Osteoblast (primary cell): ENCODE data around the gene ZEB2. TPM values are rescaled to one million over a fixed set of nuclear protein-coding genes. Genes with fewer than 3 reads are reported as not detected.

ENCODE experiments used
- DNase-seq: peaks from one replicate; pipeline ENCODE4 v3.0.0; 2011; ENCODE audit warnings: low spot score, mixed read lengths; ENCODE audit not compliant: insufficient read length; ENCODE audit errors: missing footprints
- H2AFZ ChIP-seq: 2 replicates; pipeline ENCODE4 v1.6.0; 2011; ENCODE audit warnings: mild to moderate bottlenecking, low read length
- H3K27ac ChIP-seq: 2 replicates; pipeline ENCODE4 v1.5.1; 2011; ENCODE audit warnings: mild to moderate bottlenecking, low read depth, low read length, moderate library complexity
- H3K27me3 ChIP-seq: 2 replicates; pipeline ENCODE4 v1.6.0; 2012; ENCODE audit warnings: mild to moderate bottlenecking, control low read depth, inconsistent platforms, low read length, moderate library complexity; ENCODE audit not compliant: insufficient read depth
- H3K36me3 ChIP-seq: 2 replicates; pipeline ENCODE4 v1.5.1; 2011; ENCODE audit warnings: mild to moderate bottlenecking, low read length, control low read depth, moderate library complexity; ENCODE audit not compliant: insufficient read depth
- H3K4me1 ChIP-seq: 2 replicates; pipeline ENCODE4 v1.5.1; 2011; ENCODE audit warnings: mild to moderate bottlenecking, low read length, control low read depth, moderate library complexity; ENCODE audit not compliant: insufficient read depth
- H3K4me2 ChIP-seq: 2 replicates; pipeline ENCODE4 v1.6.0; 2011; ENCODE audit warnings: mild to moderate bottlenecking, low read length; ENCODE audit not compliant: insufficient read depth
- H3K4me3 ChIP-seq: fragments of 200-600 bp; sonication (generic); 3 replicates; pipeline ENCODE4 v1.5.1; 2012; ENCODE audit warnings: mild to moderate bottlenecking, low read length, inconsistent platforms; ENCODE audit not compliant: insufficient read depth
- H3K79me2 ChIP-seq: 2 replicates; pipeline ENCODE4 v1.6.0; 2012; ENCODE audit warnings: mild to moderate bottlenecking, low read length, control low read depth, inconsistent platforms; ENCODE audit not compliant: insufficient read depth
- H3K9me3 ChIP-seq: 2 replicates; pipeline ENCODE4 v1.5.1; 2011; ENCODE audit warnings: low read depth, low read length, control low read depth
- H4K20me1 ChIP-seq: 2 replicates; pipeline ENCODE4 v1.6.0; 2012; ENCODE audit warnings: mild to moderate bottlenecking, low read length, control low read depth; ENCODE audit not compliant: insufficient read depth
- CTCF ChIP-seq: IDR thresholded peaks from 2 replicates; pipeline ENCODE4 v1.5.1; 2011; ENCODE audit warnings: mild to moderate bottlenecking, low read depth, low read length, moderate library complexity; ENCODE audit errors: extremely low read depth
- total RNA-seq: library from RNA; depleted of rRNA; stranded (reverse); fragments of >200 nt; gene quantifications from 2 replicates; pipeline ENCODE4 v1.2.3, GENCODE V29; 2012

ZEB2 gene
- total RNA-seq, 1 donor, result 119 TPM

DNA sequence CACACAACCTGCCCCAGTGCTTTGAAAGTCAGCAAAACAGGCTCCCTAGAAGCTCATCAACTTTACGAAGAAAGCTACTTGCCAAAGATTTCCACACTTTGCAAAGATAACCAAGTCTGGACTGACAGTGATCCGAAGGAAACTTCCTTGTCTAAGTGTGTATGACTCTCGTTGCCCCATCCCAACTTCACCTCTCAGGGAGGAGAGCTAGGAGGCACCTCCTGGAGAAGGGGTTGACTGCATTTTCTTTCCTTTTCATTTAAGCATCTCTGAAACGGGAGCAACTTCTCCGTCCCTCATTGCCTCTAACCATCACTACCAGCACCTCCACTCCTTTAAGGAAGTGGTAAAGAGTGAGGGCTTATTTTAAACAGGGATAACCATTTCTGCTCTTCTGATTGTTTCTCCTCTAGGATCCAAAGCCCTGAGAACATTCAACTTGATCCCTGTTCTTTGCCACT lies 7.0 kb downstream of the ZEB2 start:
- no peaks in the 10 kb centered on the region for H3K9me3 ChIP-seq
- no peak for TF ChIP-seq CTCF
- peak overlapping the region; percentile 83 for H3K4me2 ChIP-seq
- no peak for DNase-seq
- peaks cover 98% of the 10 kb centered on the region for H3K79me2 ChIP-seq
- H3K36me3 ChIP-seq, result no peaks in the 10 kb centered on the region
- H4K20me1 ChIP-seq, result no peaks in the 10 kb centered on the region
- peak overlapping the region; percentile 95 for H3K4me3 ChIP-seq
- H2AFZ ChIP-seq, result no peak overlapping the region
- peak overlapping the region; percentile 93 for H3K27ac ChIP-seq
- no peaks in the 10 kb centered on the region for H3K27me3 ChIP-seq
- H3K4me1 ChIP-seq, result peaks cover 72% of the 10 kb centered on the region

DNA sequence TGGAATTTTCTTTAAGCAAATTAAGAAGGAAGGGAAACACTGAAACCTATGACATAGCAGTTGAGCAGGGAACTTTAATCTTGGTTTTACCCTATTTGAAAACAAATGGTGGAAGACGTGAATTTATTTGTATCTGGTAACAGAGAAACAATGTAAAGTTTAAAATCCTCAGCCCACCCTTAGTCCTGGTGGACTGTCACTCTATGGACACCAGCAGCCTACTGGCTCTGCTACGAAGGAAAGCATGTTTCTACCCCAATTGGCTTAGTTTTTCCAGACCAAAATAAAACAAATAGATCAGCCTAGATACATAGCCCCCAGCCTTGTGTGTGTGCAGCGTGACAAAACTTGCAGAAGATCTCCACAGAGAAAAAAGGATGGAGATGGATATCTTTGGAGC lies 7.4 kb downstream of the ZEB2 start:
- DNase-seq, result no peak
- peaks cover 98% of the 10 kb centered on the region for H3K79me2 ChIP-seq

GRCh38 chr2:144511937-144512336 lies 8.0 kb downstream of the ZEB2 start:
- H2AFZ ChIP-seq, result no peak overlapping the region
- H3K4me3 ChIP-seq, result peak overlapping the region; percentile 95
- H4K20me1 ChIP-seq, result no peaks in the 10 kb centered on the region
- DNase-seq, result no peak
- TF ChIP-seq CTCF, result peak; percentile 24
- peak overlapping the region; percentile 83 for H3K4me2 ChIP-seq
- H3K4me1 ChIP-seq, result peaks cover 82% of the 10 kb centered on the region
- H3K79me2 ChIP-seq, result peaks cover 99% of the 10 kb centered on the region
- no peaks in the 10 kb centered on the region for H3K36me3 ChIP-seq
- H3K27ac ChIP-seq, result peak overlapping the region; percentile 93
- no peaks in the 10 kb centered on the region for H3K27me3 ChIP-seq
- no peaks in the 10 kb centered on the region for H3K9me3 ChIP-seq

More for the DNA sequence above, 7.4 kb downstream of the ZEB2 start:
- Histone ChIP-seq H3K9me3 (no peaks in the 10 kb centered on the region), H4K20me1 (no peaks in the 10 kb centered on the region), H2AFZ (no peak overlapping the region), H3K36me3 (no peaks in the 10 kb centered on the region), H3K4me1 (peaks cover 77% of the 10 kb centered on the region), H3K4me3 (peak overlapping the region; percentile 95), H3K27me3 (no peaks in the 10 kb centered on the region), H3K4me2 (peak overlapping the region; percentile 83), H3K27ac (peak overlapping the region; percentile 93)
- no peak for TF ChIP-seq CTCF

GRCh38 chr2:144511226-144511810 lies 8.6 kb downstream of the ZEB2 start:
- Histone ChIP-seq H3K4me2 (peak overlapping the region; percentile 83), H3K79me2 (peaks cover 99% of the 10 kb centered on the region), H3K27ac (peak overlapping the region; percentile 93), H3K4me1 (peaks cover 89% of the 10 kb centered on the region), H4K20me1 (no peaks in the 10 kb centered on the region), H3K36me3 (no peaks in the 10 kb centered on the region), H3K9me3 (no peaks in the 10 kb centered on the region), H2AFZ (no peak overlapping the region), H3K27me3 (no peaks in the 10 kb centered on the region), H3K4me3 (peak overlapping the region; percentile 55)
- no peak for DNase-seq
- no peak for TF ChIP-seq CTCF
